HG03354 (cell line): Measurements from ENCODE around the gene FAAP20.

Source experiments
- ATAC-seq: cut with Tn5 transposase; IDR thresholded peaks from one replicate; pipeline ENCODE4 v1.9.1; 2021; ENCODE audit warnings: mild to moderate bottlenecking; ENCODE audit not compliant: unreplicated experiment, poor library complexity, severe bottlenecking

Gene FAAP20

DNA sequence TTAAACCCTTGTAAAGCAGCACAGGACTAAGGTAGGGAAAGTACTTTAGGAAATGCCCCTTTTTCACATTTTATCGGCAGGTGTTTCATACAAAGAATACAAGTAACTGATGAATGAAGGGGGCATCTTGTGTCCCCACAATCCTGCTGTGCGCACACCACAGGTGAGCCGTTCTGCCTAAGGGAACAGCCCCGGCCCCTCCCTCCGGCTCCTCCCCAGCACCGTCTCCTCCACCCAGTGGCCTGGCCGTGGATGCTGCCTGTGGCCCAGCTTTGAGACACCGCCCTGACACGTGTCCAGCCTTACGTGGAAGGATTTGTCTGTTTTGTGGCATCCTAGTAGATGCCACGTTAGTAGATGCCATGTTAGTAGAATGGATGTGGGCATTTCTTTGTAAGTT is 12.8 kb downstream of the FAAP20 start:
- ATAC-seq: no peak

DNA sequence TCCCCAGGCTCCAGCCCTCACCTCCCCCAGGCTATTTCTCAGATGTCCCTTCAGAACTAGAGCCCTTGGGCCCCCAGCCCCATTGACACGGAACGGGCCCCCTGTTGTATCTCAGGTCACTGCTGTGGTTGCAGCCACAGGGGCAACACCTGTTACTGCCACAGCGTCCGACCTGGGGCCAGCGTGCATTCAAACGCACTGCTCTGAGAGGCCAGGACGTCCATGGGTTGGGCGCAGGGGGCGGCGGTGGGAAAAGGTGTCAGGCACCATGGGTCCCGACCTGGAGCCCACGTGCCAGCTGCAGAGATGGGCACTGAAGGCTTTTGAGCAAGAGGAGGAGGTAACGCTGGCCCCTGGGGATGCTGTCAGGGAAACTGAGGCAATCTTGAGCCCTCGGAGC is 13.3 kb downstream of the FAAP20 start:
- no peak for ATAC-seq

DNA sequence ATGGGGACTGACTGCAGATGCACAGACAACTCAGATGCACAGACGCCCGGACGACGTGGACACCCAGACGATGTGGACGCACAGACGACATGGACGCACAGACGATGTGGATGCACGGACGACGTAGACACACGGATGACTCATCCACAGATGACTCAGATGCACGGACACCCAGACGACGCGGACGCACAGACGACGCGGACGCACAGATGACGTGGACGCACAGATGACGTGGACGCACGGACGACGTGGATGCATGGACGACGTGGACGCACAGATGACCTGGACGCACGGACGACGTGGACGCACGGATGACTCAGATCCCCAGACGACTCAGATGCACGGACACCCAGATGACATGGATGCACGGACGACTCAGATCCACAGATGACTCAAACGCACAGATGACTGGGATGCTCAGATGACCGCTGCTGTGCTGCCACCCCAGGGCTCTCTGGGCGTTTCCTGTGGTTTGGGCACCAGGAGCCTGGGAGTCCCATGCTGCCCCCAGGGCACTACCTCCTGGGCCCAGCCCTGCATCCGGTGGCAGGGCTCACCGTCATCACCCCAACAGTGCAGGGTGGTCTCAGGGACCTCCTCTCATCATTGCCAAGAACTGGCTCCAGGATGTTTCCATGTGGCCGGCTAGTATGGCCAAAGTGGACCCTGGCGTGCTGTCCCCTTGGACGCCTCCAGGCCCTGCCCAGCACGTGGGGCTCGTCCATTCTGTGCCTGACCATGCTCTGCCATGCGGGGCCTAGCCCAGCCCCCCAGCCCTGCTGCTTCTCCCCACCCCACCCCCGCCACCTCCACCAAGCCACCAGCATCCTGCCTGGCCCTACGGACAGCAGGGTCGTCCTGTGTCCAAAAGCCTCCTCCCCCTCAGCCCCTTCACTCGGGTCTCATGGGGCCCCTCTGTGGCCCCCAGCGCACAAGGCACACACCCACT is 14.0 kb downstream of the FAAP20 start:
- no peak for ATAC-seq

DNA sequence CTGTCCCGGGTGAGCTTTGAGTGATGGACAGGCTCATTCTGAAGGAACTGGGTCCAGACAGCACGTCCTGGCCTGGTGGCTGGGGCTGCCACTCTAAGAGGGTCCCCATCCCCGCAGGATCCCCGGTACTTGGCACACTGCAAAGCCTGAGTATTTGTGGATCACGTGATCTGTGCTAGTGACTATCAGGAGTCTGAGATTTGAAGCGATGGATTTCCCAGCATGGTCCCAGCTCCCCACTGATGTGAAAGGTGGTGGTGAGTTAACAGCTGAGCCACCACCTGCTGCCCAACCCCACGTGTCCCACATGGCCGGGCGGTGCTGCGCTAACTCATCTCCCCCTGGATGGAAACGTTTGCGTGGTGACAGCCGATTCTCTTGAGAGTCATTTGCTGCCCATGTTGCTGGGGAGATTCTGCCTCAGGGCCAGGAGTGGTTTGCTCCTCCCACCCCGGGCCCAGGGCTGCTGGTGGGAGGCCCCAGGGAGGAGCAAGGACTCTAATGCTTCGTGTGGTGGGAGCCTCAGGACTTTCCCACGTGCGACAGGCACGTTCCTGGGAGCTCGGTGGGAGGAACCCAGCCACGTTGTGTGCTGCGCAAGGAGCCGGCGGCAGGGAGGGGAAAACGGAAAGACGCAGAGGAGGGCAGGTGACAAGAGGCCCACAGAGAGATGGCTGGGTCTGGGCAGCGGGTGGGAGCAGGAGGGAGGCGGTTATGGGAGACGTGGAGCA is 15.1 kb downstream of the FAAP20 start:
- no peak for ATAC-seq

DNA sequence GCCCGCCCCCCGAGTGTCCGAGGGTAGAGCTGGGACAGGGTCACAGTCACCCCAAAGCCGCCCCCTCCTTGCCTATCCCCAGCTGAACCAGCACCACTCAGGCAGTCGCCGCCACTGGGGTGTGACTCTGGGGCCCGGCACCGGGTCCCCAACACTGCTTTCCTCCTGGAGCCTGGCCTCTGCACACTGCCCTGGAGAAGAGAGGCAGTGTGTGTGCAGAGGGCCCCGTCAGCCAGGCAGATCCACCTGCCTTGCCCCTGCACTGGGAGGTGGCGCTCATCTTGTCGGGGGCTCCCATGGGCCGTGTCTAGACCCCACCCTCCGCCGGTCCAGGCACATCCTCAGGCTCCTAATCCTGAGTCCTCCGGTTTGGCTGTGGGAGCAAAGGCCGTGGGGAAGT is 15.7 kb downstream of the FAAP20 start:
- ATAC-seq: no peak

DNA sequence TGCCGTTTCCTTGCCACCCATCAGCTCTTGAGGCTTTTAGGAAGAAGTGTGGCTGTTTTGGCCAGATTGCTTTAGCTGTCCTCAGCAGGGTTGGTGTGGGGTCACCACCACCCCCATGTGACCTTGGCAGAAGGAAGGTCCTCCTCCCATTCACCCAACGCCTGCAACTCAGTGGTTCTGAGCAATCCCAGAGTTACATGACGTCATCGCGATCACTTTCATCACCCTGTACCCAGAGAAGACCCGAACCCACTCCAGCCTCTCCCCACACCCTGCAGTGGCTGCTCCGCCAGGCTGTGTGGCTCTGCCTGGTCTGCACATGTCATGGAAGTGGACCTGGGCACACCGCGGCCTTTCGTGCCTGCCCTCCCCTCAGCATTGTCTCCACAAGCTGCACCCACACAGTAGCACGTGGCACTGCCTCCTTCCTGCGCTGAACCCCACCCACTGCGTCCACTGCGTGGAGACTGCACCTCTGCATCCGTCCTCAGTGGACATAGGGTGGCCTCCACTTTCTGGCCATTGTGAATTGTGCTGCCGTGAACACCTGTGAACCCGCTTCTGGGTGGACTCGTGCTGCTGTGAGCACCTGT is 16.5 kb downstream of the FAAP20 start:
- no peak for ATAC-seq

DNA sequence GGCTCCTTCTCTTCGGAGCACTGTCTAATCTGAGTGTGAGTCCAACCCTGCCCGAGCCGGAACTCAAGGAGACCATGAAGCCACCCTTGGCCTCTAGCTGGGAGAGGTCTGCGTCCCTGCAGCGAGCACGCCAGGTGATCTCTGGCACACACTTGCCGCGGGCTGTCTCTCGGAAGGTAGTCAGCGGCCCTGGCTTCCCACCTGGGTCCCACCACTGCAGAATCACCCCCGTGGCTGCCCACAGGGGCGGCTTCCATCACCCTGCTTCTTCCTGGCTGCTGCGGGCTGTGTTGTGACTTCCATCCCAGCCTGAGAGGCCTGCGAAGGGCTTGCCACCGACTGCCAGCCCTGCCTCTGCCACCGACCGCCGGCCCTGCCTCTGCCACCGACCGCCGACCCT is 17.0 kb downstream of the FAAP20 start:
- no peak for ATAC-seq

DNA sequence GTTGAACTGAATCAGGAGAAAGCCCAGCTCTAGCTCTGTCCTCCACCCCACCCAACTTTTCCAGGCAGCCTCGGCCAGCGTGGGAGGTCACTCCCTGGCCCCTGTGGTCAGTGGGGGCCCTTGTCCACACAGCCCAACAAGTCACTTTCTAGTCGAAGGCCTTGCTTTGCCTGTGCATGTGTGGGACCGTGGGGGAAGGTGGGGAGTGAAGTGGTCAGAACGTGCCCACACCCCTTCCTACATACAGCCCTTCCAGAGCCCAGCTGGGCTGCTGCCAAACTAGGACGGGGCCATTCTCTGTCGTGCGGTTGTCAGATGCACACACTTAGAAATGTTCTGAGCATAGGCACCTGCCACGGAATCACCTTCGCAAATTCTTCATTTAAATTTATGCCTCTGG is 18.0 kb downstream of the FAAP20 start:
- ATAC-seq: no peak

DNA sequence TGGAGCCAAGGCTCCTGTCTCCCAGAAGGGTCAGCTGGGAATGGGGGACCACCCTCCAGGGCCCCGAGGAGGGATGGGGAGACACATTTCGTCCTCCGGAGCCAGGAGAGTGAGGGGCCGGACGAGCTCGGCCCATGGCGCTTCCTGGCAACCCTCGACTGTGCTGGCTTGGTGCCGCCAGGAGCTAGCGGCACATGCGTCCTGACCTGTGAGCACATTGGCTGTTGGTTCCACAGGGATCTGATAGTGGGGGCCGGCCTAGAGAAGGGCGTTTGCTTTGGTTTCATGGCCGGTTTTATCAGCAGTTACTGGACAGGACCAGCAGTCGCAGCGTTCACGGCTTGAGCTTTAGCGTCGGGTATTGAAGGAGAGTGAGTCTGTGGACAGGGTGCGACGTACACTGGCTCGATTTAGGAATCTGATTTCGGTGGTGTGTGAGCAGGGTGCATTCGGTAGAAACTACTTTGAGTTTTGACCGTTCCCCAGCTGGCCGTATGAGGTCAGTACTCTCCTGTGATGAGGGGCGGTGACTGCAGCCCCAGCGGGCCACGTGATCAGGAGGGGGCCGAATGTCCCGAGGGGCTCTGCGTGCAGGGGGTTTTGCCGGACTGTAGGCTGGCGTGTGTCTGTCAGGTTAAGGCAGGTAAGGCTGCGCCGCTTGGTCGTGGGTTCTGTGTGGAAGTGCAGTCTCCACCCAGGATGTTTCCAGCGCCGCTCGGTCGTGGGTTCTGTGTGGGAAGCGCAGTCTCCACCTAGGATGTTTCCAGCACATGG is 18.7 kb downstream of the FAAP20 start:
- ATAC-seq: no peak

DNA sequence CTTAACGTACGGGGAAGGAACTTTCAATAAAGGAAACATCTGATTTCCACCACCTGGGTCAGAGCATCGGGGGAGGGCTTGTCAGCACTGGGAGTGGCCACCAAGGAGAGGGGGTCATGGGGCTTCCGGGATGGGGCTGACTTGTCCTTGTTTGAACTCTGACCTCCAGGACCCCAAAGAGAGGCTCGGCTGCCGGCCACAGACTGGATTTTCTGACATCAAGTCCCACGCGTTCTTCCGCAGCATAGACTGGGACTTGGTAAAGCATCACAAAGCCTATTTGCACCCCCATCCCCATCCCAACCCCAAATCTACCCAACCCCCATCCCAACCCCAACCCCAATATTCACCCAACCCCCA is 19.5 kb downstream of the FAAP20 start:
- ATAC-seq: no peak

DNA sequence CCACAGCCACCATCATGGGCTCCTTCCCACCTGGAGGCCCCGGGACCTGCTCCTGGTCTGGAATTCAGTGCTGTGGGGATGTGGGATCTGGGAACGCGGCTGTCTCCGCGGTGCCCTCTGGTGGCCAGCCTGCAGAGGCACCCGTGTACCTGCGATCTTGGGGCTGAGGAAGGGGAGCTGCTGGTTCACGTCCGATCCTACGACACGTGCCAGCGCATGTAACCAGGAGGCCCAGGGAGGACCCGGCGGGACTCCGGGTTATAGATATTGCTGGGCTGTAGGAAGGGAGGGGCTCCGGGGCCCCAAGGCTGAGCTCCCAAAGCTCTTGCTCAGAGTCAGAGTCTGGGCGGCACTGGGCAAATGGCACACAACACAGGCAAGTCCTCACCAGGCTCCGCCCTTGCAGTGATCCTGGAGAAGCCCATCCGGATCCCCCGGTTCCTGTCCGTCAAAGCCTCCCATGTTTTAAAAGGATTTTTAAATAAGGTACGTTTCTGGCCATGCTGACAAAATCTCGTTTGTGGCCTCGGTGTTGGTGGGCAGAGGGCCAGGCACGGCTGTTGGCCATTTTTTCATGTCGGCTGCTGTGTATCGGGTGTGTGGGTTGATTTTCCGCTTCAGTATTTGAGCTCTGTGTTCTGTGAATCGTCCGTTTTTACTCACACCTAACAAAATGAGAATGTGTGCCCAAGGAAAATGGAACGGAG is 20.1 kb downstream of the FAAP20 start:
- ATAC-seq: no peak

DNA sequence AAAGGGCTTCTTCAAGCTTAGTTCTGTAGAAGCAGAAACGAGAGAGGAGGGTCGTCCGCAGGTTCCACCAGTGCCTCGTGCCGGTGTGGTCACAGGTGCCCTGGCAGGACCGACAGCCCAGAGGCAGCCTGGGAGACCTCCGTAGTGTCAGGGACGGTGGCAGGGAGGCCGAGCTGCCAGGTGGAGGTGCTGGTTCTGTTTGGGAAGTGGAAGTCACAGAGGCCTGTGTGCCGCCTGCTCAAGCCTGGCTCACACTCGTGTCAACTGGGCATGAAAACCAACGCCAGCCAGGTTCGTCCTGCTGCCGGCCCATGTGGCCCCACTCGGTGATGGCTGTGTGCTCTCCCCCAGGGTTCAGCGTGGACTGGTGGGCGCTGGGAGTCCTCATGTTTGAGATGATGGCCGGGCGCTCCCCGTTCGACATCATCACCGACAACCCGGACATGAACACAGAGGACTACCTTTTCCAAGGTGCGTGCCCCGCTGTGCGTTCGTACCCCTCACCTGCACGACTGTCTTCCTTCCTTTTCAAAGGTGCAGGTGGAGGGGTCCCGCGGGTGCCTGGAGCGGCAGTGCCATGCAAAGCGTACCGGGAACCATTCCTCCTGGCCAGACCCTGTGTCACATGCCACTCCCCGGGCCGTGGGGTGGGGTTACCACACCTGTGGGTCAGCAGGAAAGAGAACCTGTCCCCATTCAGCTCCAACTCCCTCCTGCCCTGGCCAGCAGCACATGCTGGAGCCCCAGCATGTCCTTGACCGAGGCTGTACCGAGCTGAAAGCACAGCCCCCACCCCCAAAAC is 20.8 kb downstream of the FAAP20 start:
- no peak for ATAC-seq

DNA sequence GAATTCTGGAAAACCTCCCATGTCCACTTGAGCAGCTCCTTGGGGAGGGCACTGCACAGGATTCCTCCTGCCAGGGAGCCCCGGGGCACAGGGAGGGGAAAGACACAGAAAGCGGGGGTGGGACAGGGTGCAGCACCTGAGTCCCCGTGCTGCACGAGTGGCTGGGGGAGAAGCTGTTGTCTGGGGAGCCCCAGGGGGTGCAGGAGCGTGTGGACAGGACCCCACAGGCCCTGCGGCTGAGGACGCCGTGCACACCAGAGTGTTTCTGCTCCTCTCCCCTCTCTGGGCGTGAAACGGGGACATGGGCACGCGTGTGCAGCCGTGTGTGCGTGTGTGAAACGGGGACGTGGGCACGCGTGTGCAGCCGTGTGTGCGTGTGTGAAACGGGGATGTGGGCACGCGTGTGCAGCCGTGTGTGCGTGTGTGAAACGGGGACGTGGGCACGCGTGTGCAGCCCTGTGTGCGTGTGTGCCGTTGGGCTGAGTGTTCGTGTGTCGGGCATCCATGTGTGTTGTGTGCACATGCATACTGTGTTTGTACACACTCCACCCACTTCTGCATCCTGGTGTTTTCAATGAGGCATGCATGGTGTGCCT is 21.9 kb downstream of the FAAP20 start:
- no peak for ATAC-seq

DNA sequence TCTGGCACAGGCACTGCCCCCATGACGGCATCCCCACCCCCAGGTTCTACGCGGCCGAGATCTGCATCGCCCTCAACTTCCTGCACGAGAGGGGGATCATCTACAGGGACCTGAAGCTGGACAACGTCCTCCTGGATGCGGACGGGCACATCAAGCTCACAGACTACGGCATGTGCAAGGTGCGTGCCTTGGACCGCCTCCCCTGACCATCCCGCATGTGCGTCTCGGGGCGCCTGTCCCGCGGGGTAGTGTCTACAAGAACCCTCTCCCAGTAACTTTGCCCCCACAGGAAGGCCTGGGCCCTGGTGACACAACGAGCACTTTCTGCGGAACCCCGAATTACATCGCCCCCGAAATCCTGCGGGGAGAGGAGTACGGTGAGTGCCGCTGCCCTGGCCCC is 22.6 kb downstream of the FAAP20 start:
- ATAC-seq: no peak

DNA sequence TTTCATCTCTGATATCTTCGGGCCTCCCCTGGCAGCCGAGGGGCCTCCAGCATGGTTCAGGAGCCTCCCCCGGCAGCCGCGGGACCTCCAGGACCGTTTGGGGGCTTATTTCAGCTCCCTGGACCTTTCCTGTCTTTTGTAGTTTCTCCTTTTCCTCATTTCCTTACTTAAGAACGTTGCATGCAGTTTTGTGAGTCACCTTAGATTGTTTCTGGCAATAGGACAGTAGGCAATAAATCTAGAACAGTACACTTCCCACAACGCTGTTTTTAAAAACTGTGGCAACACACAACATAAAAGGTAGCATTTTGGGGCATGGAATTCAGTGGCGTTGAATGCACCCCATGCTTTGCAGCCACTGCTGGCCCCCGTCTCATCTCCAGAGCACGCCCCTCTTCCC is 24.4 kb downstream of the FAAP20 start:
- no peak for ATAC-seq

DNA sequence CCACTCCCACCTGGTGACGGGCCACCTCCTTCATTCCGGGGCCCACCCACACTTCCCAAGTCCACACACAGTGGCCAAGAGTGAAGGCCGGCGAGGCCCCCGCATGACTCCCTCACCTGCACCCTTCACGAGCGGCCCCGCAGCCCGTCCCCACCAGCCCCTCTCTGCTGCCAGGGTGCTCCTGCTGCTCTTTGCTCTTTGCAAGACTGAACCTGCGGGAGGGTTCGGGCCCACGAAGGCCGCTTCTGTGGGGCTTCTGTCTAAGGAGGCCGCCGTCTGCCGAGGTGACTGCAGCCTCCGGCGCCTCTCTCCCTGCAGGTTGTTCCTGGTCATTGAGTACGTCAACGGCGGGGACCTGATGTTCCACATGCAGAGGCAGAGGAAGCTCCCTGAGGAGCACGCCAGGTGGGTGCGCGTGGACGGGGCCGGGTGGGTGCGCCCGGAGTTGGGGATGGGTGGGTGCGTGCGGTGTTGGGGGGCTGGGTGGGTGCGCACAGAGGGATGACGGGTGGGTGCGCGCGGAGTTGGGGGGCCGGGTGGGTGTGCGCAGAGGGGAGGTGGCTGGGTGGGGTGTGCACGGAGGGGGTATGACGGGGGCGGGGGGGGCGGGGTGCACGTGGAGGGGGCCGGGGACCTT is 25.3 kb downstream of the FAAP20 start:
- ATAC-seq: no peak

DNA sequence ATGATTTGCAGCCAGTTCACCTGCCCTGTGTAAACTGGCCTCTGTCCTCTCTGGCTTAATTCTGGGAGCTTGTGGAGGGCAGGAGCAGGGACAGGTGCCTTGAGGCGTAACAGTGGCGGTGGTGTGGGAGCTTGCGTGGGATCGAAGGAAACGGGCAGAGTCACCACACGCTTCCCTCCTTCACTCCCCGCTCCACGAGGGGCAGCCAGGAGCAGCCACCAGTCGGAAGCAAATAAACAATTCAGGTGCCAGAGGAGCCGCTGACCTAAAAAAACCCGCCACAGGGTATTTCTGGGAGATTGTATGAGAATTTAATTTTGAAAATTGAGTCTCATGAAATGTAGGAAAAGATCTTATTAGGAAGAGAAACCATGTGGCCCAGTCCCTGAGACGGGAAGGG is 26.0 kb downstream of the FAAP20 start:
- no peak for ATAC-seq

DNA sequence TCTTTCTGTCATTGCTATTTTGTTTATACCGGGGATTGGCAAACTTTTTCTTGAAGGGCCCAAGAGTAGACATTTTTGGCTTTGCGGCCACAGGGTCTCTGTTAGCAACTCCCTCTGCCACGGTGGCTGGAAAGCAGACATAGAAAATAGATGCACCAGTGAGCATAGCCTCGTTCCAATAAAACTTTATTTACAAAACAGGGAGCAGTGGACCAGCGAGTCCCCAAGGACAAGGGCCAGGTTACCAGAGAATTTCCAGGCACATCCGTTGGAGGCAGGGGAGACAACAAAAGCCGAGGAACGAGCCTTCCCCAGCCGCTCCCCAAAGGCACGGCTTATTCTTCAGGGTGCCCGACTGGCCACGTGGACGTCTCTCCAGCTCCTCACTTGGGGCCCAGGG is 26.5 kb downstream of the FAAP20 start:
- no peak for ATAC-seq
